Fibroblast of mammary gland (primary cell): ENCODE measurements around the gene CDK1.
A peak's percentile ranks its signal among the peaks of the same experiment; 100 is the strongest.

ENCODE experiments used
- DNase-seq: peaks from one replicate; pipeline ENCODE4 v3.0.0-alpha.2; 2010; ENCODE audit warnings: low read depth
- H3K4me3 ChIP-seq: 2 replicates; pipeline ENCODE4 v1.5.1; 2011; ENCODE audit warnings: low read depth, mild to moderate bottlenecking, low read length, moderate library complexity; ENCODE audit not compliant: control insufficient read depth
- TF ChIP-seq, protein P1 (sequence below): conservative IDR thresholded peaks from 2 replicates; pipeline ENCODE4 v1.5.1; 2011; ENCODE audit warnings: low read depth, low read length, inconsistent platforms; ENCODE audit not compliant: control insufficient read depth, insufficient read depth

Gene CDK1

DNA sequence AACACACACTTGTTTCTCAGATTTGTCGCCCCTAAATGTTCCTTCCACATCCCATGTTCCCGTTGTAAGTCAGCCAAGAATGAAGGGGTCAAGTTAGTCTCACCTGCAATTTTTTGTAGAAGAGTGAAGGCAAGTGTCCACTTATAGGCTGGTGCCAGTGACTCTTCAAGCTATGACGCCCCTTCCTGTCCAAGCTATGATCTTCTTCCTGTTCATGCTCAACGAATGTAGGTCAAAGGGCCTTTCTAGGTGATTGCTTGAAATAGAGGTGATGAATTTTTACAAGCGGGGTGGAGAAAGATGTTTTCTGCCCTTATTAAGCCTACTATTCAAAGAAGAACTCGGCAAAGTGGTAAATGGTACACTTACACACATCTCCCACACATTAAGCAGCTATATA, 41.0 kb downstream of the CDK1 start:
- H3K4me3 ChIP-seq = no peak overlapping the region
- no peak for DNase-seq
- TF ChIP-seq, protein P1, sequence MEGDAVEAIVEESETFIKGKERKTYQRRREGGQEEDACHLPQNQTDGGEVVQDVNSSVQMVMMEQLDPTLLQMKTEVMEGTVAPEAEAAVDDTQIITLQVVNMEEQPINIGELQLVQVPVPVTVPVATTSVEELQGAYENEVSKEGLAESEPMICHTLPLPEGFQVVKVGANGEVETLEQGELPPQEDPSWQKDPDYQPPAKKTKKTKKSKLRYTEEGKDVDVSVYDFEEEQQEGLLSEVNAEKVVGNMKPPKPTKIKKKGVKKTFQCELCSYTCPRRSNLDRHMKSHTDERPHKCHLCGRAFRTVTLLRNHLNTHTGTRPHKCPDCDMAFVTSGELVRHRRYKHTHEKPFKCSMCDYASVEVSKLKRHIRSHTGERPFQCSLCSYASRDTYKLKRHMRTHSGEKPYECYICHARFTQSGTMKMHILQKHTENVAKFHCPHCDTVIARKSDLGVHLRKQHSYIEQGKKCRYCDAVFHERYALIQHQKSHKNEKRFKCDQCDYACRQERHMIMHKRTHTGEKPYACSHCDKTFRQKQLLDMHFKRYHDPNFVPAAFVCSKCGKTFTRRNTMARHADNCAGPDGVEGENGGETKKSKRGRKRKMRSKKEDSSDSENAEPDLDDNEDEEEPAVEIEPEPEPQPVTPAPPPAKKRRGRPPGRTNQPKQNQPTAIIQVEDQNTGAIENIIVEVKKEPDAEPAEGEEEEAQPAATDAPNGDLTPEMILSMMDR = no peak

DNA sequence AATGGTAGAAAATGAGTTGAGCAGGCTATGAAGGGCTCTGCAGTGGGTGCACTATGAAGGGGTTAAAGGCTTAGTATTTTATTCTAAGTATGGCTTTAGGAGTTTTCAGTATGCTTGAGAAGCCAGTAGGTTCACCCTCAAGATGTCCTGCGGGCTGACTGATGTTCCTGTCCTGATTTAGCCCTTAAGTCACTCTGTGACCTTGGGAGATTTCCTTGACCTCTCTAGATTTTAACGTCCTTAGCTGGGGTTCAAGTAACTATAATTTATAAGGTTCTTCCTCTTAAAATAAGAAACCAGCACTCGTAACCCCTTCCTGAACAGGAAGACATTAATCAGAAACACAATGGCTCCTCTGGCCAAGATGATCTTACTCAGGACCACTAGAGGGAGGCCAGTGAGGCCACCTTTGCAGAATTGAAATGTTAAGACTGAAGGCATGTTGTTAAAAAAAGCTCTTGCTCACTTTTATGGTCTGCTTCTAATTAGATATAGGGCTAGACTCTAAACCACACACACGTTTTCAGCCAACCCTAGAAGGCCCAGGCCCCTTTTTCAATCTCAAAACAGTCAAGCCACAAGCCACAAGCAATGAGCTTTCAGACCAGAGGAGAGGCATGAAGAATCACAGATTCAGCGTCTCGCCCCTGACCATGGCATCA, 41.9 kb downstream of the CDK1 start:
- DNase-seq = peak; percentile 73
- no peak overlapping the region for H3K4me3 ChIP-seq
- TF ChIP-seq, protein P1 = peak; percentile 52

DNA sequence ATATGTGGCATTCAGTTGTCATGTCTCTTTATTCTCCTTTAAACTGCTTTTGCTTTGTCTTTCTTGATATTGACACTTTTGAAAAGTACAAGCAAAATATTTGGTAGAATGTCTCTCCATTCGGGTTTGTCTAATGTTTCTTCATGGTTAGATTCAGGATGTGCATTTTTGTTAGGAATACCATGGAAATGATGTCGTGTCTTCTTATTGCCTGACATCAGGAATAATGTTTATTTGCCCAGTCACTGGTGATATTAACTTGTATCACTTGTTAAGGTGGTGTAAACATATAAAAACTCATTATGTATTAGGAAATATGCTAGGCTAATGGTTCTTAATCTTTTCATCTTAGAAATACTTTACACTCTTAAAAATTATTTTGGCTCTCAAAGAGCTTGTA, 43.4 kb downstream of the CDK1 start:
- no peak overlapping the region for H3K4me3 ChIP-seq
- DNase-seq = no peak
- TF ChIP-seq, protein P1 = no peak

DNA sequence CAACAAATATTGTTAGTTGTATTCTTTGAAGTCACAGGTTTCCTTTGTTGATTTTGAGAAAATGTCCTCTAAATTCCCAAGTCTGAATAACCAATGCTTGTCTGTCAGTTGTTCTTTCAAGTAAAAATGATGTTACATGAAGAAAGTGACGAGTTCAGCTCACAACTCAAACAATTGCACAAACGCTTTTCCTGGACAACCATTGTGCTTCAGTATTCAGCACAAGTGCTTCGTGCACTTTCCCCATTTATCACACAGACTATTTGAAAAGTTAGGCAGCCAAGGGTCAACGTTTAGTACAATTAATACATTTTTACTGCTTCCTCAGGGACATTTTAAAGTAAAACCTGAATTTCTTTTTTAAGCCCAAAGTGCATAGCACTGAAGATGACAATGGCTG, 44.5 kb downstream of the CDK1 start:
- TF ChIP-seq, protein P1 = no peak
- no peak for DNase-seq

DNA sequence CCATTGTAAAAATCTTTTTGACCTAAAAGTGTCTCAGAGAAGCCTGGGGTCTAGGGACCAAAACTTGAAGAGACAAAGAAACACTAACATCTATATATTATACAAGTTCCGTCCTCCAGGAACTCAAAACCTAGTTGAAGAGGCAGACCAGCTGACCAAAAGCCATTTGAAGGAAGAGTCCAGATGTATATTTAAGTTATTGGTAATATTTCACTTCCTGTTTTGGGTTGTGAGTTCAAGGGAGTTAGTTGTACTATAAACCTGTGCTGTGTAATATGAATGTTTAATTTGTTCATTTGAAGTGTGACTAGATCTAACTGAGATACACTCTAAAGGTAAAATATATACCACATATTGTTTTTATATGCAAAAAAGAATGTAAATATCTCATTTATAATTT, 45.0 kb downstream of the CDK1 start:
- DNase-seq = no peak
- H3K4me3 ChIP-seq = no peak overlapping the region
- TF ChIP-seq, protein P1 = no peak

More for the DNA sequence above, 44.5 kb downstream of the CDK1 start:
- H3K4me3 ChIP-seq = no peak overlapping the region

DNA sequence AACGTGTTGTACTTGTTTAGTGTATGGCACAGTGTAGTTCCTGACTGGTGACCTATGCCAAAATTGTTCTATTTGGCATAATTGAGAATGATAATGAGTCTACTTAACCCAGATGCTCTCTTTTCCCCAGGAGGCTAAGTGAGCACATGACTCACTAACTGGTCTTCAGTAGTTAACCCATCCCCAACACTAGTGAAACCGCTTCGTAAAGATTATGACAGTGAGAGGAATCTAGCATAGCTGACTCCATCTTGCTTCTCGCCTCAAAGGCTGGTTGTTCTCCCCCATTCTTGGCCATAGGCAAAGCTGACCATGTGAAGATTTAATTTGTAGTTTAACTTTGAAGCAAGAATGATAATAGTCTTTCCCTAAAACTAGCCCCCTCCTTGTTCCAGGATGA, 47.2 kb downstream of the CDK1 start:
- no peak for DNase-seq
- H3K4me3 ChIP-seq = no peak overlapping the region
- TF ChIP-seq, protein P1 = no peak
